K562 treated with DMSO at 1 percent for 48 hours (cell line): Measurements from ENCODE around the gene NGFR. TPM values are rescaled to one million over a fixed set of nuclear protein-coding genes. Genes with fewer than 3 reads are reported as not detected.

Experiments
- total RNA-seq: library from RNA; unstranded; fragments of 300-600 nt; gene quantifications from 2 replicates; pipeline ENCODE4 v1.2.3, GENCODE V29; 2022; ENCODE audit warnings: low replicate concordance; ENCODE audit errors: extremely low read depth

The NGFR gene
- total RNA-seq, result not detected in 2 replicates

GRCh38 chr17:49494986-49495841, at the start of gene NGFR:
Gene NGFR, plus strand, starts transcription at chr17:49495293. Its CDS starts 125 bp downstream, at chr17:49495418.

Other genes starting within 250 kb of the NGFR start
- not detected in 2 replicates for gene ZNF652, start 133.0 kb upstream of the NGFR start, total RNA-seq
- 3,430 TPM in 1 of 2 replicates, not detected in the other for gene PHB1, start 80.4 kb upstream of the NGFR start, total RNA-seq
- gene NXPH3, start 80.6 kb downstream of the NGFR start, total RNA-seq, result not detected in 2 replicates
- gene SPOP, start 182.8 kb downstream of the NGFR start, total RNA-seq, result 140 TPM in 1 of 2 replicates, not detected in the other
- not detected in 2 replicates for gene SLC35B1, start 212.7 kb downstream of the NGFR start, total RNA-seq